Skeletal muscle tissue (tissue), 4 donors: ENCODE results near the gene LY9. TPM values are rescaled to one million over a fixed set of nuclear protein-coding genes. Genes with fewer than 3 reads are reported as not detected.
A peak's percentile ranks its signal among the peaks of the same experiment; 100 is the strongest.

Experiments used
- H3K27ac ChIP-seq: one replicate; pipeline ENCODE4 v1.7.0; 2013; ENCODE audit warnings: mild to moderate bottlenecking, low read depth, low read length, inconsistent platforms
- H3K27me3 ChIP-seq, 3 donors: one replicate each; pipeline ENCODE4 v1.7.0; 2013; ENCODE audit warnings: low read length in 3 of 3; ENCODE audit not compliant: control insufficient read depth in 3 of 3, insufficient read depth in 3 of 3
- H3K36me3 ChIP-seq, 3 donors: one replicate each; pipeline ENCODE4 v1.7.0; 2013; ENCODE audit warnings: low read length in 3 of 3; ENCODE audit not compliant: control insufficient read depth in 3 of 3, insufficient read depth in 3 of 3
- H3K4me1 ChIP-seq, 3 donors: one replicate each; pipeline ENCODE4 v1.7.0; 2013; ENCODE audit warnings: low read length in 3 of 3, mild to moderate bottlenecking in 3 of 3; ENCODE audit not compliant: control insufficient read depth in 3 of 3, insufficient read depth in 3 of 3
- H3K4me3 ChIP-seq, 3 donors: one replicate each; pipeline ENCODE4 v1.7.0; 2013; ENCODE audit warnings: low read length in 3 of 3
- H3K9ac ChIP-seq, 3 donors: one replicate each; pipeline ENCODE4 v1.7.0; 2013; ENCODE audit warnings: low read length in 3 of 3, mild to moderate bottlenecking in 3 of 3, moderate library complexity in 2 of 3, low read depth in 1 of 3
- H3K9me3 ChIP-seq, 3 donors: one replicate each; pipeline ENCODE4 v1.7.0; 2013; ENCODE audit warnings: low read length in 3 of 3; ENCODE audit not compliant: control insufficient read depth in 3 of 3
- total RNA-seq: library from RNA; depleted of rRNA; stranded (reverse); fragments of >200 nt; gene quantifications from one replicate; pipeline ENCODE4 v1.2.3, GENCODE V29; 2014
- donor health status: Osteomylitis.

LY9 gene
- total RNA-seq, 1 donor from 2014 or later, result not detected

- Histone ChIP-seq H3K9me3 (no peaks in the 10 kb centered on the region), H3K27ac (no peak overlapping the region), H3K4me1 (no peaks in the 10 kb centered on the region), H3K4me3 (no peak overlapping the region), H3K36me3 (no peaks in the 10 kb centered on the region), H3K9ac (no peak overlapping the region), H3K27me3 (peaks cover 0 to 6% (median 0%) of the 10 kb centered on the region in 3 donors)
Observed at GRCh38 chr1:160755461-160755860, 40.5 kb upstream of the LY9 start.

GRCh38 chr1:160755911-160756848 is 39.8 kb upstream of the LY9 start:
- no peaks in the 10 kb centered on the region for H3K4me1 ChIP-seq
- H3K27me3 ChIP-seq, result peaks cover 0 to 6% (median 0%) of the 10 kb centered on the region in 3 donors
- H3K9me3 ChIP-seq, result no peaks in the 10 kb centered on the region
- H3K4me3 ChIP-seq, result no peak overlapping the region
- no peaks in the 10 kb centered on the region for H3K36me3 ChIP-seq
- no peak overlapping the region for H3K9ac ChIP-seq
- H3K27ac ChIP-seq, result no peak overlapping the region

- H3K27me3 ChIP-seq, result peaks cover 0 to 6% (median 0%) of the 10 kb centered on the region in 3 donors
- no peak overlapping the region for H3K27ac ChIP-seq
- no peak overlapping the region for H3K9ac ChIP-seq
- H3K36me3 ChIP-seq, result no peaks in the 10 kb centered on the region
- no peaks in the 10 kb centered on the region for H3K4me1 ChIP-seq
- no peak overlapping the region for H3K4me3 ChIP-seq
- no peaks in the 10 kb centered on the region for H3K9me3 ChIP-seq
Observed at GRCh38 chr1:160756849-160757201, 39.1 kb upstream of the LY9 start.

- peaks cover 0 to 4% (median 0%) of the 10 kb centered on the region in 3 donors for H3K27me3 ChIP-seq
- no peaks in the 10 kb centered on the region for H3K36me3 ChIP-seq
- no peak overlapping the region for H3K27ac ChIP-seq
- H3K4me1 ChIP-seq, result no peaks in the 10 kb centered on the region
- H3K9me3 ChIP-seq, result peaks cover 0 to 2% (median 0%) of the 10 kb centered on the region in 3 donors
- no peak overlapping the region for H3K4me3 ChIP-seq
- no peak overlapping the region for H3K9ac ChIP-seq
Observed at GRCh38 chr1:160758521-160758920, 37.5 kb upstream of the LY9 start.

GRCh38 chr1:160759740-160760139 is 36.2 kb upstream of the LY9 start:
- no peaks in the 10 kb centered on the region for H3K36me3 ChIP-seq
- no peak overlapping the region for H3K9ac ChIP-seq
- no peaks in the 10 kb centered on the region for H3K4me1 ChIP-seq
- no peak overlapping the region for H3K27ac ChIP-seq
- H3K9me3 ChIP-seq, result peaks cover 0 to 2% (median 0%) of the 10 kb centered on the region in 3 donors
- H3K4me3 ChIP-seq, result no peak overlapping the region
- no peaks in the 10 kb centered on the region for H3K27me3 ChIP-seq

- no peak overlapping the region for H3K9ac ChIP-seq
- no peaks in the 10 kb centered on the region for H3K4me1 ChIP-seq
- no peak overlapping the region for H3K4me3 ChIP-seq
- H3K27me3 ChIP-seq, result no peaks in the 10 kb centered on the region
- H3K36me3 ChIP-seq, result no peaks in the 10 kb centered on the region
- peaks cover 0 to 2% (median 0%) of the 10 kb centered on the region in 3 donors for H3K9me3 ChIP-seq
- H3K27ac ChIP-seq, result no peak overlapping the region
Observed at GRCh38 chr1:160761046-160761445, 34.9 kb upstream of the LY9 start.

GRCh38 chr1:160761886-160762285 is 34.1 kb upstream of the LY9 start:
- Histone ChIP-seq H3K27ac (no peak overlapping the region), H3K9me3 (peaks cover 0 to 2% (median 0%) of the 10 kb centered on the region in 3 donors), H3K27me3 (no peaks in the 10 kb centered on the region), H3K36me3 (no peaks in the 10 kb centered on the region), H3K4me3 (no peak overlapping the region), H3K4me1 (no peaks in the 10 kb centered on the region), H3K9ac (no peak overlapping the region)

- Histone ChIP-seq H3K36me3 (no peaks in the 10 kb centered on the region), H3K9me3 (peaks cover 0 to 2% (median 0%) of the 10 kb centered on the region in 3 donors), H3K27ac (no peak overlapping the region), H3K27me3 (no peaks in the 10 kb centered on the region), H3K4me1 (no peaks in the 10 kb centered on the region), H3K9ac (no peak overlapping the region), H3K4me3 (no peak overlapping the region)
Observed at GRCh38 chr1:160763993-160764392, 32.0 kb upstream of the LY9 start.

GRCh38 chr1:160767395-160768294 is 28.3 kb upstream of the LY9 start:
- no peak overlapping the region for H3K27ac ChIP-seq
- no peaks in the 10 kb centered on the region for H3K9me3 ChIP-seq
- H3K4me1 ChIP-seq, result no peaks in the 10 kb centered on the region
- peak overlapping the region in 1 of 3 donors; percentile 29 for H3K4me3 ChIP-seq
- H3K9ac ChIP-seq, result no peak overlapping the region
- no peaks in the 10 kb centered on the region for H3K27me3 ChIP-seq
- H3K36me3 ChIP-seq, result no peaks in the 10 kb centered on the region

GRCh38 chr1:160768295-160768657 is 27.7 kb upstream of the LY9 start:
- no peak overlapping the region for H3K27ac ChIP-seq
- H3K9ac ChIP-seq, result no peak overlapping the region
- no peaks in the 10 kb centered on the region for H3K4me1 ChIP-seq
- H3K9me3 ChIP-seq, result no peaks in the 10 kb centered on the region
- H3K4me3 ChIP-seq, result peak overlapping the region in 1 of 3 donors; percentile 29
- no peaks in the 10 kb centered on the region for H3K27me3 ChIP-seq
- H3K36me3 ChIP-seq, result no peaks in the 10 kb centered on the region
